IMR-90 (cell line): ENCODE data around the gene ST3GAL3. TPM values are rescaled to one million over a fixed set of nuclear protein-coding genes. Genes with fewer than 3 reads are reported as not detected.

Source experiments
- ATAC-seq: fragments of 200-7000 bp; cut with Tn5 transposase; 2 replicates; pipeline ENCODE4 v1.9.1; 2020; ENCODE audit warnings: low read depth, mild to moderate bottlenecking, moderate library complexity
- BruUV-seq: library from RNA; stranded (reverse); fragments of 400-500 nt; replicated peaks from 2 replicates; lab custom pipeline; 2021; lab: Mats Ljungman, UMichigan
- CTCF ChIA-PET: fragments of 300-600 bp; formaldehyde crosslinking; extraction: SDS; loops from one replicate; lab custom pipeline; 2021; ENCODE audit warnings: antibody characterized with exemption; lab: Yijun Ruan, JAX
- POLR2A ChIA-PET: fragments of 300-600 bp; sonication (Branson Sonifier 250); formaldehyde crosslinking; loops from one replicate; lab custom pipeline; 2022; ENCODE audit warnings: antibody characterized with exemption; ENCODE audit not compliant: unreplicated experiment; lab: Charles Lee
- DNase-seq: peaks from one replicate; pipeline ENCODE4 v3.0.0; 2013
- H2AFZ ChIP-seq: replicated peaks from 2 replicates; pipeline ENCODE3; 2013; ENCODE audit warnings: low read length, mild to moderate bottlenecking; ENCODE audit not compliant: poor library complexity
- H2AK5ac ChIP-seq: 2 replicates; pipeline ENCODE4 v1.6.1; 2013; ENCODE audit warnings: low read depth, low read length, inconsistent platforms
- H2AK9ac ChIP-seq: replicated peaks from 2 replicates; pipeline ENCODE3; 2013; ENCODE audit warnings: mild to moderate bottlenecking, low read depth, low read length, moderate library complexity; ENCODE audit not compliant: poor library complexity
- H2BK120ac ChIP-seq: 2 replicates; pipeline ENCODE4 v1.6.1; 2013; ENCODE audit warnings: low read depth, low read length, inconsistent platforms
- H2BK15ac ChIP-seq: 3 replicates; pipeline ENCODE4 v1.6.1; 2013; ENCODE audit warnings: low read depth, low read length, inconsistent platforms
- H2BK20ac ChIP-seq: 2 replicates; pipeline ENCODE4 v1.6.1; 2013; ENCODE audit warnings: low read depth, mild to moderate bottlenecking, inconsistent platforms, low read length, moderate library complexity
- H2BK5ac ChIP-seq: 2 replicates; pipeline ENCODE4 v1.6.1; 2013; ENCODE audit warnings: mild to moderate bottlenecking, low read depth, low read length, inconsistent platforms; ENCODE audit not compliant: poor library complexity, severe bottlenecking
- H3K14ac ChIP-seq: replicated peaks from 2 replicates; pipeline ENCODE4 v1.6.1; 2013; ENCODE audit warnings: low read depth, low read length, inconsistent platforms
- H3K18ac ChIP-seq: 2 replicates; pipeline ENCODE4 v1.6.1; 2013; ENCODE audit warnings: low read depth, low read length, control low read depth
- H3K23ac ChIP-seq: 2 replicates; pipeline ENCODE4 v1.6.1; 2013; ENCODE audit warnings: low read depth, low read length, inconsistent platforms
- H3K27ac ChIP-seq: 2 replicates; pipeline ENCODE4 v1.5.1; 2013; ENCODE audit warnings: mild to moderate bottlenecking, control low read depth, low read length; ENCODE audit not compliant: insufficient read depth
- H3K27me3 ChIP-seq: 2 replicates; pipeline ENCODE4 v1.6.1; 2013; ENCODE audit warnings: low read length; ENCODE audit not compliant: control insufficient read depth, insufficient read depth
- H3K36me3 ChIP-seq: 2 replicates; pipeline ENCODE4 v1.6.1; 2013; ENCODE audit warnings: low read length, mixed read lengths; ENCODE audit not compliant: control insufficient read depth, insufficient read depth
- H3K4ac ChIP-seq: 2 replicates; pipeline ENCODE4 v1.6.1; 2013; ENCODE audit warnings: low read depth, low read length, inconsistent platforms
- H3K4me1 ChIP-seq: 2 replicates; pipeline ENCODE4 v1.6.1; 2013; ENCODE audit warnings: low read length, mixed read lengths; ENCODE audit not compliant: control insufficient read depth, insufficient read depth
- H3K4me2 ChIP-seq: 2 replicates; pipeline ENCODE4 v1.6.1; 2013; ENCODE audit warnings: low read depth, mild to moderate bottlenecking, control low read depth, low read length, moderate library complexity
- H3K4me3 ChIP-seq: 2 replicates; pipeline ENCODE4 v1.5.1; 2013; ENCODE audit warnings: low read depth, mild to moderate bottlenecking, control low read depth, low read length, moderate library complexity; ENCODE audit not compliant: insufficient read depth
- H3K56ac ChIP-seq: 2 replicates; pipeline ENCODE4 v1.6.1; 2013; ENCODE audit warnings: low read length, inconsistent platforms; ENCODE audit not compliant: insufficient read depth; ENCODE audit errors: extremely low read depth
- H3K79me1 ChIP-seq, 2 experiments: 2 replicates each; pipeline ENCODE4 v1.6.1; 2013; ENCODE audit warnings: low read length in 2 of 2, inconsistent platforms in 1 of 2, low read depth in 1 of 2
- H3K9ac ChIP-seq: 2 replicates; pipeline ENCODE4 v1.6.1; 2013; ENCODE audit warnings: low read depth, low read length, control low read depth
- H3K9me1 ChIP-seq: 2 replicates; pipeline ENCODE4 v1.6.1; 2013; ENCODE audit warnings: low read length, inconsistent platforms; ENCODE audit not compliant: insufficient read depth
- H3K9me3 ChIP-seq: 2 replicates; pipeline ENCODE4 v1.6.1; 2013; ENCODE audit warnings: low read length; ENCODE audit not compliant: control insufficient read depth, insufficient read depth
- H4K20me1 ChIP-seq: 2 replicates; pipeline ENCODE4 v1.6.1; 2013; ENCODE audit warnings: low read length, inconsistent platforms; ENCODE audit not compliant: insufficient read depth
- H4K5ac ChIP-seq: 2 replicates; pipeline ENCODE4 v1.6.1; 2013; ENCODE audit warnings: mild to moderate bottlenecking, low read depth, low read length, control low read depth
- H4K8ac ChIP-seq, 2 experiments: 2 replicates each; pipeline ENCODE4 v1.6.1; 2013; ENCODE audit warnings: low read depth in 2 of 2, low read length in 2 of 2, control low read depth in 1 of 2, inconsistent platforms in 1 of 2
- H4K91ac ChIP-seq: 2 replicates; pipeline ENCODE4 v1.6.1; 2013; ENCODE audit warnings: low read depth, low read length, inconsistent platforms; ENCODE audit not compliant: insufficient read depth
- BHLHE40 ChIP-seq: fragments of 150-350 bp; IDR thresholded peaks from 2 replicates; pipeline ENCODE4 v1.6.1; 2016; ENCODE audit warnings: mild to moderate bottlenecking, low read depth, low read length
- CEBPB ChIP-seq: IDR thresholded peaks from 2 replicates; pipeline ENCODE4 v1.6.1; 2012; ENCODE audit warnings: low read depth, low read length, improper control_type of control experiment
- CHD1 ChIP-seq: IDR thresholded peaks from 2 replicates; pipeline ENCODE4 v1.6.1; 2012; ENCODE audit warnings: low read depth, low read length, improper control_type of control experiment
- FOS ChIP-seq: fragments of 150-350 bp; IDR thresholded peaks from 2 replicates; pipeline ENCODE4 v1.6.1; 2016; ENCODE audit warnings: low read depth, low read length
- MAZ ChIP-seq: IDR thresholded peaks from 2 replicates; pipeline ENCODE4 v1.6.1; 2012; ENCODE audit warnings: low read depth, mild to moderate bottlenecking, low read length, improper control_type of control experiment, moderate library complexity, borderline replicate concordance
- MXI1 ChIP-seq: IDR thresholded peaks from 2 replicates; pipeline ENCODE4 v1.6.1; 2012; ENCODE audit warnings: low read depth, mild to moderate bottlenecking, low read length, moderate library complexity, borderline replicate concordance
- NFE2L2 ChIP-seq: fragments of 150-350 bp; IDR thresholded peaks from 2 replicates; pipeline ENCODE4 v1.6.1; 2016; ENCODE audit warnings: low read depth, mild to moderate bottlenecking, low read length
- POLR2A ChIP-seq: IDR thresholded peaks from 2 replicates; pipeline ENCODE4 v1.6.1; 2012; ENCODE audit warnings: mild to moderate bottlenecking, low read depth, low read length
- RAD21 ChIP-seq: IDR thresholded peaks from 2 replicates; pipeline ENCODE4 v1.6.1; 2012; ENCODE audit warnings: low read length, improper control_type of control experiment
- RCOR1 ChIP-seq: IDR thresholded peaks from 2 replicates; pipeline ENCODE4 v1.6.1; 2012; ENCODE audit warnings: mild to moderate bottlenecking, low read length, improper control_type of control experiment; ENCODE audit not compliant: insufficient replicate concordance
- RFX5 ChIP-seq: IDR thresholded peaks from 2 replicates; pipeline ENCODE4 v1.8.0; 2012; ENCODE audit warnings: low read depth, mild to moderate bottlenecking, low read length, moderate library complexity
- SMC3 ChIP-seq: fragments of 150-350 bp; IDR thresholded peaks from 2 replicates; pipeline ENCODE4 v1.6.1; 2016; ENCODE audit warnings: low read depth, mild to moderate bottlenecking, antibody characterized with exemption, low read length, moderate library complexity
- USF2 ChIP-seq: fragments of 150-350 bp; IDR thresholded peaks from 2 replicates; pipeline ENCODE4 v1.6.1; 2017; ENCODE audit warnings: mild to moderate bottlenecking, antibody characterized with exemption, low read length, low read depth
- WGBS, 2 experiments: methylation state at CpG; one replicate each; pipeline versions ENCODE4 v1.1.5 to v1.1.7; 2013; ENCODE audit warnings: missing lambda C conversion rate in 2 of 2; ENCODE audit not compliant: insufficient read length in 1 of 2; ENCODE audit errors: extremely low coverage in 2 of 2; 5-methylcytosine and 5-hydroxymethylcytosine counted together
- dilution Hi-C: fragments of 300-500 bp; cut with HindIII; formaldehyde crosslinking; loops from one replicate; pipeline ENCODE4 v1.14.3; 2018; ENCODE audit warnings: low sequenced_read_pairs; ENCODE audit not compliant: unreplicated experiment
- in situ Hi-C: fragments of 300-500 bp; cut with MboI; formaldehyde crosslinking; loops from 3 replicates; pipeline ENCODE4 v1.14.3; 2019; ENCODE audit warnings: low sequenced_read_pairs, inconsistent platforms, mixed read lengths
- intact Hi-C: fragments of 100-400 bp; cut with micrococcal nuclease; formaldehyde crosslinking; loops from 2 replicates; pipeline ENCODE4 v1.10.0; 2022
- polyA plus RNA-seq, 3 experiments: library from polyadenylated mRNA; depleted of rRNA; stranded (reverse); fragments of >200 nt; gene quantifications; 2 replicates each; pipeline ENCODE4 v1.2.3, GENCODE V29; 2012; ENCODE audit warnings: low replicate concordance in 1 of 3
- total RNA-seq: library from RNA; depleted of rRNA; stranded (reverse); fragments of >200 nt; gene quantifications from 2 replicates; pipeline ENCODE4 v1.2.3, GENCODE V29; 2012
- TF ChIP-seq, protein P1 (sequence below): fragments of 150-350 bp; IDR thresholded peaks from 2 replicates; pipeline ENCODE4 v1.6.1; 2016; ENCODE audit warnings: low read depth, mild to moderate bottlenecking, low read length, moderate library complexity, borderline replicate concordance
- TF ChIP-seq, protein P2 (sequence below): conservative IDR thresholded peaks from 2 replicates; pipeline ENCODE4 v1.5.1; 2012; ENCODE audit warnings: mild to moderate bottlenecking, low read depth, low read length, improper control_type of control experiment

The ST3GAL3 gene
- total and polyA plus RNA-seq, 2 of the 4 experiments (the other 2 are of a cell fraction) = 12.0 to 14.8 TPM

DNA sequence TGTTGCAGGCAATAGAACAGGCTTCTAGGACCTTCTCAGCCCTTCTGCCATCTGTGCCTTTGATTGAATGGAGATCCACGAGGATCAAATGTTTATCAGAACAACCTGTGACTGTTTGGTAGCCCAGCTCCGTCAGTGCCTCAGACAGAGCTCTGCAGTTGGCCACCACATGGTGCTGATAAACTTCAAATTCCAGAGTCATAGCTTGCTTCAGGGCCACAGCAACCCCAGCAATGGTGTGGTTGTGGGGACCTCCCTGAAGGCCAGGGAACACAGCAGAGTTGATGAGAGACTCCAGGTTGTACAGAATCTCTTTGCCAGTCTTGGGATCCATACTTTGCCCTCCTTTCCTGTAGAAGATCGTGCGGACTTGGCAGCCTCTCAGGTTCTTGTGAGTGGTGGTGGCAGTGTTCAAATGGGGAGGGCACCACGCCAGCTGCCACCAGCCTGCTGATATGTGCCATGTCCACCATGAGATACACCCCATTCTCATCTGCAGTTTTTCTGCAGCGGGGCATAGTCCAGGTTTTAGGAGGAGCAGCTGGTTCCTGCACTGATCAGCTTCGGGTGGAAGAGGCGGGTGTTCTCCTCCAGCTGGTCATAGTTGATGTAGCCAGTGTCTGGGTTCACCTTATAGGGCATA lies 143.4 kb downstream of the ST3GAL3 start:
- H3K27ac ChIP-seq = no peak overlapping the region
- no peak for ATAC-seq
- no peak overlapping the region for H2AFZ ChIP-seq
- no peak overlapping the region for H2BK15ac ChIP-seq
- H3K4ac ChIP-seq = no peak overlapping the region
- no TSS peak for BruUV-seq
- dilution Hi-C loops = no loop called here
- no peak for TF ChIP-seq POLR2A
- TF ChIP-seq USF2 = no peak
- TF ChIP-seq, protein P1, sequence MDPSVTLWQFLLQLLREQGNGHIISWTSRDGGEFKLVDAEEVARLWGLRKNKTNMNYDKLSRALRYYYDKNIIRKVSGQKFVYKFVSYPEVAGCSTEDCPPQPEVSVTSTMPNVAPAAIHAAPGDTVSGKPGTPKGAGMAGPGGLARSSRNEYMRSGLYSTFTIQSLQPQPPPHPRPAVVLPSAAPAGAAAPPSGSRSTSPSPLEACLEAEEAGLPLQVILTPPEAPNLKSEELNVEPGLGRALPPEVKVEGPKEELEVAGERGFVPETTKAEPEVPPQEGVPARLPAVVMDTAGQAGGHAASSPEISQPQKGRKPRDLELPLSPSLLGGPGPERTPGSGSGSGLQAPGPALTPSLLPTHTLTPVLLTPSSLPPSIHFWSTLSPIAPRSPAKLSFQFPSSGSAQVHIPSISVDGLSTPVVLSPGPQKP = no peak
- no peak for TF ChIP-seq CHD1
- no peak for TF ChIP-seq BHLHE40
- no peak for TF ChIP-seq CEBPB
- no peak for TF ChIP-seq RCOR1
- no peak for TF ChIP-seq RAD21
- no peak for TF ChIP-seq RFX5
- TF ChIP-seq, protein P2, sequence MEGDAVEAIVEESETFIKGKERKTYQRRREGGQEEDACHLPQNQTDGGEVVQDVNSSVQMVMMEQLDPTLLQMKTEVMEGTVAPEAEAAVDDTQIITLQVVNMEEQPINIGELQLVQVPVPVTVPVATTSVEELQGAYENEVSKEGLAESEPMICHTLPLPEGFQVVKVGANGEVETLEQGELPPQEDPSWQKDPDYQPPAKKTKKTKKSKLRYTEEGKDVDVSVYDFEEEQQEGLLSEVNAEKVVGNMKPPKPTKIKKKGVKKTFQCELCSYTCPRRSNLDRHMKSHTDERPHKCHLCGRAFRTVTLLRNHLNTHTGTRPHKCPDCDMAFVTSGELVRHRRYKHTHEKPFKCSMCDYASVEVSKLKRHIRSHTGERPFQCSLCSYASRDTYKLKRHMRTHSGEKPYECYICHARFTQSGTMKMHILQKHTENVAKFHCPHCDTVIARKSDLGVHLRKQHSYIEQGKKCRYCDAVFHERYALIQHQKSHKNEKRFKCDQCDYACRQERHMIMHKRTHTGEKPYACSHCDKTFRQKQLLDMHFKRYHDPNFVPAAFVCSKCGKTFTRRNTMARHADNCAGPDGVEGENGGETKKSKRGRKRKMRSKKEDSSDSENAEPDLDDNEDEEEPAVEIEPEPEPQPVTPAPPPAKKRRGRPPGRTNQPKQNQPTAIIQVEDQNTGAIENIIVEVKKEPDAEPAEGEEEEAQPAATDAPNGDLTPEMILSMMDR = no peak
- TF ChIP-seq MXI1 = no peak
- TF ChIP-seq NFE2L2 = no peak
- TF ChIP-seq MAZ = no peak
- TF ChIP-seq SMC3 = no peak
- TF ChIP-seq FOS = no peak
- ChIA-PET CTCF (no interaction called here), POLR2A (no interaction called here)
- in situ Hi-C loops = no loop called here
- H3K27me3 ChIP-seq = no peaks in the 10 kb centered on the region
- H3K9me1 ChIP-seq = peaks cover 15% of the 10 kb centered on the region
- H2BK20ac ChIP-seq = no peak overlapping the region
- no peak for DNase-seq
- no peak overlapping the region for H2BK5ac ChIP-seq
- H3K23ac ChIP-seq = no peak overlapping the region; the same call in 1 of the 2 replicates
- peaks cover 34% of the 10 kb centered on the region for H4K20me1 ChIP-seq
- no peak overlapping the region for H3K4me2 ChIP-seq
- H3K4me1 ChIP-seq = peaks cover 4% of the 10 kb centered on the region
- H3K4me3 ChIP-seq = no peak overlapping the region
- no peak overlapping the region for H4K91ac ChIP-seq
- intact Hi-C loops = loop anchor here (5.0 kb wide), 1 partner anchor 82 kb away; the partner anchor contains the start of gene ARTN
- no peaks in the 10 kb centered on the region for H3K36me3 ChIP-seq
- H3K56ac ChIP-seq = no peak overlapping the region
- H2BK120ac ChIP-seq = no peak overlapping the region
- H2AK9ac ChIP-seq = no peak overlapping the region
- peaks cover 11 to 50% of the 10 kb centered on the region in 2 experiments for H3K79me1 ChIP-seq
- H3K18ac ChIP-seq = no peak overlapping the region
- H4K5ac ChIP-seq = no peak overlapping the region
- H4K8ac ChIP-seq = no peak overlapping the region
- WGBS, 2 experiments = 85% methylated on average over 2 of the region's 8 CpGs; no CpG with 5 or more reads in 1 of the 2 experiments
- no peaks in the 10 kb centered on the region for H3K9me3 ChIP-seq
- H2AK5ac ChIP-seq = no peak overlapping the region
- no peak overlapping the region for H3K14ac ChIP-seq
- H3K9ac ChIP-seq = no peak overlapping the region
